Glutamatergic neuron (in vitro differentiated cells): ENCODE data around the gene BHLHA15. TPM values are rescaled to one million over a fixed set of nuclear protein-coding genes. Genes with fewer than 3 reads are reported as not detected.

Experiments
- DNase-seq: peaks from one replicate; pipeline ENCODE4 v3.0.0; 2022
- H3K27ac Mint-ChIP-seq: one replicate; pipeline ENCODE4 v1.8.0; 2020; ENCODE audit warnings: mild to moderate bottlenecking, mixed read lengths, inconsistent platforms; ENCODE audit not compliant: unreplicated experiment
- H3K27me3 Mint-ChIP-seq: one replicate; pipeline ENCODE4 v1.8.0; 2020; ENCODE audit warnings: mild to moderate bottlenecking, moderate library complexity, mixed read lengths, inconsistent platforms; ENCODE audit not compliant: unreplicated experiment
- H3K36me3 Mint-ChIP-seq: one replicate; pipeline ENCODE4 v1.8.0; 2020; ENCODE audit warnings: mild to moderate bottlenecking, mixed read lengths, inconsistent platforms; ENCODE audit not compliant: unreplicated experiment
- H3K4me1 Mint-ChIP-seq: one replicate; pipeline ENCODE4 v1.8.0; 2020; ENCODE audit warnings: mild to moderate bottlenecking, low read depth, mixed read lengths, inconsistent platforms; ENCODE audit not compliant: unreplicated experiment
- H3K4me3 Mint-ChIP-seq: one replicate; pipeline ENCODE4 v1.8.0; 2020; ENCODE audit warnings: mild to moderate bottlenecking, mixed read lengths, inconsistent platforms; ENCODE audit not compliant: unreplicated experiment
- H3K9me3 Mint-ChIP-seq: one replicate; pipeline ENCODE4 v1.8.0; 2020; ENCODE audit warnings: mild to moderate bottlenecking, moderate library complexity, mixed read lengths, inconsistent platforms; ENCODE audit not compliant: unreplicated experiment
- total RNA-seq: library from RNA; stranded (reverse); fragmentation: NEBNext Ultra II Directional; extraction: Animal tissue kit (Norgen Biotek cat#: 25700); gene quantifications from one replicate; pipeline ENCODE4 v1.2.1, GENCODE V29; 2021; ENCODE audit not compliant: unreplicated experiment
- TF ChIP-seq, protein P1 (sequence below): fragments of 200-600 bp; sonication (generic); IDR thresholded peaks from one replicate; pipeline ENCODE4 v1.5.0; 2021; ENCODE audit not compliant: partially characterized antibody, unreplicated experiment

The BHLHA15 gene
- total RNA-seq, 1 donor from 2014 or later, result not detected

DNA sequence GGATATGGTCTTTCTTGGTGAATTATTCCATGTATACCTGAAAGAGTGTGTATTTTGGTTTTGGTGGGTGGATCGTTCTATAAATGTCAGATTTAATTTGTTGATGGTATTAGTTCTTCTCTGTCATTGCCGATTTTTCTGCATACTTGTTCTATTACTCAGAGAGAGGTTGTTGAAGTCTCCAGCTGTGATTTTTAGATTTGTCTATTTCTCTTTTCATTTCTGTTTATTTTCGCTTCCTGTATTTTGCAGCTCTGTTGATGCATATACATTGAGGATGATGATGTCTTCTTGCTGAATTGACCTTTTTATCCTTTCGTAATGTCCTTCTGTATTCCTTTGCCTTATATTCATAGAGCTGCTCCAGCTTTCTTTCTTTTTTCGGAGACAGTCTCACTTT is 12.1 kb upstream of the BHLHA15 start:
- Mint-ChIP-seq H3K4me1 (peaks cover 1% of the 10 kb centered on the region), H3K9me3 (no peaks in the 10 kb centered on the region), H3K36me3 (no peaks in the 10 kb centered on the region), H3K27ac (no peak overlapping the region), H3K27me3 (no peaks in the 10 kb centered on the region), H3K4me3 (no peak overlapping the region)
- TF ChIP-seq, protein P1, sequence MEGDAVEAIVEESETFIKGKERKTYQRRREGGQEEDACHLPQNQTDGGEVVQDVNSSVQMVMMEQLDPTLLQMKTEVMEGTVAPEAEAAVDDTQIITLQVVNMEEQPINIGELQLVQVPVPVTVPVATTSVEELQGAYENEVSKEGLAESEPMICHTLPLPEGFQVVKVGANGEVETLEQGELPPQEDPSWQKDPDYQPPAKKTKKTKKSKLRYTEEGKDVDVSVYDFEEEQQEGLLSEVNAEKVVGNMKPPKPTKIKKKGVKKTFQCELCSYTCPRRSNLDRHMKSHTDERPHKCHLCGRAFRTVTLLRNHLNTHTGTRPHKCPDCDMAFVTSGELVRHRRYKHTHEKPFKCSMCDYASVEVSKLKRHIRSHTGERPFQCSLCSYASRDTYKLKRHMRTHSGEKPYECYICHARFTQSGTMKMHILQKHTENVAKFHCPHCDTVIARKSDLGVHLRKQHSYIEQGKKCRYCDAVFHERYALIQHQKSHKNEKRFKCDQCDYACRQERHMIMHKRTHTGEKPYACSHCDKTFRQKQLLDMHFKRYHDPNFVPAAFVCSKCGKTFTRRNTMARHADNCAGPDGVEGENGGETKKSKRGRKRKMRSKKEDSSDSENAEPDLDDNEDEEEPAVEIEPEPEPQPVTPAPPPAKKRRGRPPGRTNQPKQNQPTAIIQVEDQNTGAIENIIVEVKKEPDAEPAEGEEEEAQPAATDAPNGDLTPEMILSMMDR, result no peak
- DNase-seq, result no peak

- TF ChIP-seq, protein P1, result no peak
Observed at GRCh38 chr7:98200364-98200763, 10.9 kb upstream of the BHLHA15 start.

DNA sequence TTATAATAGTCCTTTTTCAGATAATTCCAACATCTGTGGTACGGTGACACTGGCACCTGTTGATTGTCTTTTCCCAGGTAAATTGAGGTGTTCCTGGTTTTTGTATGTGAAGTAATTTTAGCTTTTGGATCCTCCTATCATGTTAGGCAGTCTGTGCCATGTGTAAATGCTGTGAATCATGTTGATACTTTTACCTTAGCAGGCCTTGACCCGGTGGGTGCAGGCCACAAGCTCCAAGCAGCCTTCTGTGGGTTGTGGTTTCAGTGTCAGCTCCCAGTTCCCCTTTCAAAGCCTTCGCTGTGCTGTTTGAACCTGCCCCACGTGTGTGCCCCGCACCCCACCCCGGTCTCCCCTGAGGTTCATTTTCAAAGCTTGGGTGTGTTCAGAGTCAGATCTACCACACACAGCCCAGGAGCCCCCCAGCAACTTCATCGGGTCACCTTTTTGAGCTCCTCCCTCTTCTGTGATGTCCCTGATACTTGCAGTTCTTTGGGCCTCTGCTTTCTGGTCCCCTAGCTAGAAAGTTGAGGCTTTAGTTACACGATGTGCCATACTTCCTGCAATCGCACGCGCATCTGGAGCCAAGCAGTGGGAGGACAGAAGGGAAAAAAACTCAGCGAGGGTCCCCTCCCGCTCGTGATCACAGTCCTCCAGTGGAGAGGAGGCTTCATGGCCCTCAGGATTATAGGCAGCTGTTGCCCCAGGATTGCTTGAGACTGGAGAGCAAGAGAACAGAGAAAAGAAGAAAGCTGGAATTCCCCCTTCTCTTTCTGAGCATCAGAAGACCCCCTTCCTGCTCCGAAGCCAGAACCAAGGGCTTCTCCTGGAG is 8.7 kb upstream of the BHLHA15 start:
- TF ChIP-seq, protein P1, result no peak
- no peaks in the 10 kb centered on the region for H3K27me3 Mint-ChIP-seq
- no peak overlapping the region for H3K4me3 Mint-ChIP-seq
- peaks cover 2% of the 10 kb centered on the region for H3K9me3 Mint-ChIP-seq
- peaks cover 9% of the 10 kb centered on the region for H3K4me1 Mint-ChIP-seq
- no peak for DNase-seq
- no peaks in the 10 kb centered on the region for H3K36me3 Mint-ChIP-seq
- H3K27ac Mint-ChIP-seq, result no peak overlapping the region

More at GRCh38 chr7:98200364-98200763, 10.9 kb upstream of the BHLHA15 start:
- Mint-ChIP-seq H3K4me1 (peaks cover 7% of the 10 kb centered on the region), H3K4me3 (no peak overlapping the region), H3K27ac (no peak overlapping the region), H3K9me3 (no peaks in the 10 kb centered on the region), H3K36me3 (no peaks in the 10 kb centered on the region), H3K27me3 (no peaks in the 10 kb centered on the region)
- DNase-seq, result no peak

- TF ChIP-seq, protein P1, result no peak
- Mint-ChIP-seq H3K4me3 (no peak overlapping the region), H3K27ac (no peak overlapping the region), H3K36me3 (no peaks in the 10 kb centered on the region), H3K27me3 (no peaks in the 10 kb centered on the region), H3K4me1 (peaks cover 9% of the 10 kb centered on the region), H3K9me3 (peaks cover 2% of the 10 kb centered on the region)
- no peak for DNase-seq
Observed at GRCh38 chr7:98203261-98203963, 7.8 kb upstream of the BHLHA15 start.
